Fibroblast of lung (primary cell): ENCODE measurements around the gene PHF19. TPM values are rescaled to one million over a fixed set of nuclear protein-coding genes. Genes with fewer than 3 reads are reported as not detected.

Source experiments
- DNase-seq, 2 donors: peaks; one replicate each; pipeline versions ENCODE4 v3.0.0 to v3.0.0-alpha.2; 2010; ENCODE audit warnings: low read depth in 2 of 2
- H2AFZ ChIP-seq: 2 replicates; pipeline ENCODE4 v1.5.1; 2012; ENCODE audit warnings: low read length, control low read depth, inconsistent platforms
- H3K27ac ChIP-seq: 2 replicates; pipeline ENCODE4 v1.5.1; 2011; ENCODE audit warnings: low read length, control low read depth; ENCODE audit not compliant: insufficient read depth
- H3K27me3 ChIP-seq: 2 replicates; pipeline ENCODE4 v1.5.1; 2011; ENCODE audit warnings: mild to moderate bottlenecking, low read length; ENCODE audit not compliant: control insufficient read depth, insufficient read depth
- H3K36me3 ChIP-seq: 2 replicates; pipeline ENCODE4 v1.5.1; 2011; ENCODE audit warnings: low read length; ENCODE audit not compliant: control insufficient read depth, insufficient read depth
- H3K4me1 ChIP-seq: 2 replicates; pipeline ENCODE4 v1.5.1; 2011; ENCODE audit warnings: low read length; ENCODE audit not compliant: control insufficient read depth, insufficient read depth; ENCODE audit errors: extremely low read depth
- H3K4me2 ChIP-seq: 2 replicates; pipeline ENCODE4 v1.5.1; 2011; ENCODE audit warnings: low read length, control low read depth; ENCODE audit not compliant: insufficient read depth; ENCODE audit errors: extremely low read depth
- H3K4me3 ChIP-seq, 4 experiments: fragments of 200-600 bp in 1 of 4; sonication (generic) in 1 of 4; replicated peaks in 1 of 4; 2 replicates each; pipeline ENCODE4 v1.5.1; 2011 to 2016; ENCODE audit warnings: low read length in 4 of 4, low read depth in 3 of 4, mild to moderate bottlenecking in 3 of 4, control low read depth in 2 of 4, inconsistent platforms in 1 of 4, mixed read lengths in 1 of 4; ENCODE audit not compliant: insufficient read depth in 1 of 4; ENCODE audit errors: control extremely low read depth in 1 of 4
- H3K79me2 ChIP-seq: 2 replicates; pipeline ENCODE4 v1.5.1; 2012; ENCODE audit warnings: mild to moderate bottlenecking, low read length, inconsistent platforms; ENCODE audit not compliant: control insufficient read depth, insufficient read depth
- H3K9ac ChIP-seq: 2 replicates; pipeline ENCODE4 v1.5.1; 2011; ENCODE audit warnings: mild to moderate bottlenecking, low read length, control low read depth; ENCODE audit not compliant: insufficient read depth
- H3K9me3 ChIP-seq: 2 replicates; pipeline ENCODE4 v1.5.1; 2012; ENCODE audit warnings: low read depth, low read length; ENCODE audit not compliant: control insufficient read depth, insufficient read depth
- H4K20me1 ChIP-seq: 2 replicates; pipeline ENCODE4 v1.5.1; 2011; ENCODE audit warnings: low read length; ENCODE audit not compliant: control insufficient read depth, insufficient read depth; ENCODE audit errors: extremely low read depth
- CTCF ChIP-seq, 2 donors: IDR thresholded peaks in 1 of 2; conservative IDR thresholded peaks in 1 of 2; 1 replicate in 1 of 2; 2 replicates in 1 of 2; pipeline ENCODE4 v1.5.1; 2011 to 2012; ENCODE audit warnings: low read length in 2 of 2, control low read depth in 1 of 2, inconsistent platforms in 1 of 2, low read depth in 1 of 2, mild to moderate bottlenecking in 1 of 2
- EZH2 ChIP-seq: IDR thresholded peaks from 2 replicates; pipeline ENCODE4 v1.5.1; 2012; ENCODE audit warnings: low read length, control low read depth, mild to moderate bottlenecking; ENCODE audit errors: missing control alignments
- polyA plus RNA-seq, 2 donors: library from polyadenylated mRNA; depleted of rRNA in 1 of 2; stranded (reverse) in 1 of 2; unstranded in 1 of 2; fragments of >200 nt; gene quantifications; 2 replicates each; pipeline ENCODE4 v1.2.1, GENCODE V29; 2011 to 2012; ENCODE audit warnings: missing spikeins in 1 of 2
- total RNA-seq: library from RNA; depleted of rRNA; stranded (reverse); fragments of >200 nt; gene quantifications from 2 replicates; pipeline ENCODE4 v1.2.1, GENCODE V29; 2014

PHF19 gene
- total and polyA plus RNA-seq, 2 donors (not counting 1 experiment from before 2014, with no cell fraction given) = 21.4 to 38.3 TPM

- no peaks in the 10 kb centered on the region for H3K79me2 ChIP-seq
- no peaks in the 10 kb centered on the region for H3K9me3 ChIP-seq
- H3K4me3 ChIP-seq = no peak overlapping the region
- no peak overlapping the region for H3K4me2 ChIP-seq
- no peak overlapping the region for H2AFZ ChIP-seq
- no peaks in the 10 kb centered on the region for H4K20me1 ChIP-seq
- H3K27me3 ChIP-seq = peaks cover 5% of the 10 kb centered on the region
- TF ChIP-seq EZH2 = no peak
- TF ChIP-seq CTCF (conservative IDR thresholded peaks at IDR 0.05 in 1 of 2, IDR thresholded peaks at IDR 0.05 in 1 of 2; ENCODE audit: low read depth in 1 of 2, low read length in 2 of 2) = no peak
- no peaks in the 10 kb centered on the region for H3K36me3 ChIP-seq
- H3K9ac ChIP-seq = no peak overlapping the region
- H3K4me1 ChIP-seq = peaks cover 7% of the 10 kb centered on the region
- no peak overlapping the region for H3K27ac ChIP-seq
- no peak for DNase-seq
These were observed 6.6 kb upstream of the PHF19 start for GRCh38 chr9:120883608-120883996.

- no peak overlapping the region for H3K4me2 ChIP-seq
- H3K9me3 ChIP-seq = no peaks in the 10 kb centered on the region
- H3K9ac ChIP-seq = no peak overlapping the region
- H3K4me3 ChIP-seq = no peak overlapping the region
- peaks cover 8% of the 10 kb centered on the region for H3K4me1 ChIP-seq
- H3K36me3 ChIP-seq = no peaks in the 10 kb centered on the region
- H3K79me2 ChIP-seq = no peaks in the 10 kb centered on the region
- DNase-seq = no peak
- H3K27me3 ChIP-seq = peaks cover 5% of the 10 kb centered on the region
- TF ChIP-seq CTCF (conservative IDR thresholded peaks at IDR 0.05 in 1 of 2, IDR thresholded peaks at IDR 0.05 in 1 of 2; ENCODE audit: low read depth in 1 of 2, low read length in 2 of 2) = no peak
- no peak for TF ChIP-seq EZH2
- H2AFZ ChIP-seq = no peak overlapping the region
- no peaks in the 10 kb centered on the region for H4K20me1 ChIP-seq
- no peak overlapping the region for H3K27ac ChIP-seq
These were observed 6.1 kb upstream of the PHF19 start for GRCh38 chr9:120882935-120883607.

GRCh38 chr9:120879446-120879845 lies 2.5 kb upstream of the PHF19 start:
- H4K20me1 ChIP-seq = no peaks in the 10 kb centered on the region
- H3K4me3 ChIP-seq = no peak overlapping the region
- no peak overlapping the region for H3K4me2 ChIP-seq
- TF ChIP-seq CTCF (conservative IDR thresholded peaks at IDR 0.05 in 1 of 2, IDR thresholded peaks at IDR 0.05 in 1 of 2; ENCODE audit: low read depth in 1 of 2, low read length in 2 of 2) = no peak
- no peak overlapping the region for H2AFZ ChIP-seq
- H3K9me3 ChIP-seq = no peaks in the 10 kb centered on the region
- no peak overlapping the region for H3K27ac ChIP-seq
- H3K4me1 ChIP-seq = peaks cover 8% of the 10 kb centered on the region
- H3K36me3 ChIP-seq = no peaks in the 10 kb centered on the region
- peaks cover 15% of the 10 kb centered on the region for H3K79me2 ChIP-seq
- DNase-seq = no peak
- no peak overlapping the region for H3K9ac ChIP-seq
- peaks cover 5% of the 10 kb centered on the region for H3K27me3 ChIP-seq
